GM12875 (cell line): Measurements from ENCODE around the gene CPE.

Source experiments
- H3K4me3 ChIP-seq: one replicate; pipeline ENCODE4 v1.5.1; 2011; ENCODE audit warnings: low read depth, low read length, control low read depth
- TF ChIP-seq, protein P1 (sequence below): IDR thresholded peaks from 2 replicates; pipeline ENCODE4 v1.5.1; 2011; ENCODE audit warnings: low read depth, mild to moderate bottlenecking, control low read depth, inconsistent platforms, low read length, moderate library complexity, borderline replicate concordance; ENCODE audit not compliant: insufficient read depth

CPE gene

DNA sequence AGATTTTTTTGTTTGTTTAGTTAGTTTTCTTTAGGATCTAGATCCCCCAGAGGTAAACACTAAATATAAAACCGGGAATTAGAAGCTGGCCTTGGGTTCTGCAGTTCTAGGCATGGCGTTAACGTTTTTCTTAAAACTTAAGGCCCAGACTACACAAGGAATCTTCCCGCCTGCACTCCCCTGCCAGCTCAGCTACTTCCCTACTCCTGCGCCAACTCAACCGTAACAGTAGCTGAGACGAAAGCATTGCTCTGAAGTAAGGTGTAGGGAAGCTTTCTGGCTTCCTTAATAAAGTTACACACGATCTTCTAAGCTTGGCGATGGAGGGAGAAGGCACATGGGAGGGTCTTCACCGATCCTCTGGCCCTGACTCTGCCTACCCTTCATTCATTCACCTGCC is 37.1 kb downstream of the CPE start:
- no peak overlapping the region for H3K4me3 ChIP-seq
- TF ChIP-seq, protein P1, sequence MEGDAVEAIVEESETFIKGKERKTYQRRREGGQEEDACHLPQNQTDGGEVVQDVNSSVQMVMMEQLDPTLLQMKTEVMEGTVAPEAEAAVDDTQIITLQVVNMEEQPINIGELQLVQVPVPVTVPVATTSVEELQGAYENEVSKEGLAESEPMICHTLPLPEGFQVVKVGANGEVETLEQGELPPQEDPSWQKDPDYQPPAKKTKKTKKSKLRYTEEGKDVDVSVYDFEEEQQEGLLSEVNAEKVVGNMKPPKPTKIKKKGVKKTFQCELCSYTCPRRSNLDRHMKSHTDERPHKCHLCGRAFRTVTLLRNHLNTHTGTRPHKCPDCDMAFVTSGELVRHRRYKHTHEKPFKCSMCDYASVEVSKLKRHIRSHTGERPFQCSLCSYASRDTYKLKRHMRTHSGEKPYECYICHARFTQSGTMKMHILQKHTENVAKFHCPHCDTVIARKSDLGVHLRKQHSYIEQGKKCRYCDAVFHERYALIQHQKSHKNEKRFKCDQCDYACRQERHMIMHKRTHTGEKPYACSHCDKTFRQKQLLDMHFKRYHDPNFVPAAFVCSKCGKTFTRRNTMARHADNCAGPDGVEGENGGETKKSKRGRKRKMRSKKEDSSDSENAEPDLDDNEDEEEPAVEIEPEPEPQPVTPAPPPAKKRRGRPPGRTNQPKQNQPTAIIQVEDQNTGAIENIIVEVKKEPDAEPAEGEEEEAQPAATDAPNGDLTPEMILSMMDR, result no peak

DNA sequence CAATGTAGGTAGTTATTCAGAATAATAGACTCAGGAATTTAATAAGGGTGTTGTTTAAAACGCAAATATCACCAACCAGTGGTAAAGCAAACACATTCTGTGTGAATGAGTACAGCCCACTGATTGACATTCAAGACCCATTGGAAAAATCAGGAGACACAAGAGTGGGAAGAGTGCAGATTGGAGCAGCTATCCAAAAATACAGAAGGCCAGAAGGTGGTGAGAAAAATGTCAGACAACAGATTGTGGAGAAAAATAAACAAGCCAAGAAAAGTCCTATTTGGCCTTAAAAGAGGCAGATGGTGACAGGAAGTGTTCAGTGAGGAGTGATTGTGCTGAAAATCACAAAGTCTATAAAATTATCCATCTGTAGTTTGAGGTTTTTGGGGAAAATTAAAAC is 39.3 kb downstream of the CPE start:
- TF ChIP-seq, protein P1, result no peak
- H3K4me3 ChIP-seq, result no peak overlapping the region

DNA sequence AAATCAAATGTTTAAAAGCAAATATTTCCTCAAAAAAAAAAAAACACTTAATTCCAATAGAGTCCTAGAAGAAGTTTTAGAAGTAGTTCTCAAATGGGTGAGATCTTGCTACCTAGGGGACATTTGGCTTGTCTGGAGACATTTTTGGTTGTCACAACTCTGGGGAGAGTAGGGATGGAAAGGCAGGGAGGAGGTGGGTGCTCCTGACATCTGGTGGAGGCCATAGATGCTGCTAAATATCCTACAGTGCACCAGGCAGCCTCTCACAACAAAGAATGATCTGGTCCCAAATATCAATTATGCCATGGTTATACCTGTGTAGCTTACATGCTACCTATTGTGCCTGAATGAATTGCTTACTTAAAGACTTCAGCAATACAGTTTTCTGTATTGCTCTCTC is 46.8 kb downstream of the CPE start:
- no peak overlapping the region for H3K4me3 ChIP-seq
- TF ChIP-seq, protein P1, result no peak

DNA sequence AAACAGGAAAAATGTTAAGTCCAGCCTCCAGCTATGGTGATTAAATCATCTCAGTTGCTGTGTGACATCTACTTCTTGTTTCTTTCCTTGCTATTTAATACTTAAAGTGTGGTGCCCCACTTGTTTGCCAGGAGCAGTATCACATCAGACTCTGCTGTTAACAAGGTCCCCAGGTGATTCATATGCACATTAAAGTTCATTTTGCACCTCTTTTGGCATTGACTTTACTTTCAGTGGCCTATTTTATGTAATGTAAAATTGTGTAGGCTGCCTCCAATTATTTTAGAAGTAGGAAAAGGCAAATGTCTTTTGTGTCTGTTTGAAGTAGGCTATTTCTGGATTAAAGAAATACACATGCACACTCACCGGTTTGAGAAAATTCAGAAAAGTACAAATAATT is 47.5 kb downstream of the CPE start:
- H3K4me3 ChIP-seq, result no peak overlapping the region
- TF ChIP-seq, protein P1, result no peak

DNA sequence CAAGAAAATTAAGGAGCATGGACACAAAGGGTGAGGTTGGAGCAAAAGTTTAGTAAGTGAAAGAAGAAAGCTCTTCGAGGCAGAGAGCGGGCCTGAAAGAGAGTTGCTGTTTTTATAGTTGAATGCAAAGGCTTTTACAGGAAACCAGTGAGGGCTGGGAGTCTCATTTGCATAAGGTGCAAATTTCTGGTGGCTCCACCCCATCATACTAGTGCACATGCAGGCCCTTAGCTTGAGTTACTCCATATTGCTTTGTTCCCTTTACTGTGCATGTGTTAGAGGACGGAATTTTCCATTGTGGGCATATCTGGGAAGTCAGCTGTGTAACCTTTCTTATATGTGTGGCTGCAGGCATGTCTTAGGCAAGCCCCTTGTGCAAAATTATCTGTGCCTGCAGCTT is 48.0 kb downstream of the CPE start:
- H3K4me3 ChIP-seq, result no peak overlapping the region
- TF ChIP-seq, protein P1, result no peak

DNA sequence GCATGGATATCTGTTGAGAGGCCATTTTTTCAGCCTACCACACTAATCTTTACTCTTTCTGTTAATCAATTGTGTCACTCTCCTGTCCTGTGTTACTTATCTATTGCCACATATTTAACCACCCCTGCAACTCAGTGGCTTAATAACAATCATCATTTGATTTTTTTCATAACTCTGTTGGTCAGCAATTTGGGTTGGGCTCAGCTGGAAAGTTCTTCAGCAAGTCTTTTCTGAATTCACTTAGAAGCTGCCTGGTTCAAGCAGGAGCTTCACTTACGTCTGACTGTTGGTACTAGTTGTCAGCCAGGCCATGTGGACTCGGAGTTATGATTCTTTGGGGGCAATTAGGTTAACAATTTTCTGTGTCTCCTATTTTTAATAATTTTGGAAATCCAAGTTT is 50.1 kb downstream of the CPE start:
- TF ChIP-seq, protein P1, result no peak

DNA sequence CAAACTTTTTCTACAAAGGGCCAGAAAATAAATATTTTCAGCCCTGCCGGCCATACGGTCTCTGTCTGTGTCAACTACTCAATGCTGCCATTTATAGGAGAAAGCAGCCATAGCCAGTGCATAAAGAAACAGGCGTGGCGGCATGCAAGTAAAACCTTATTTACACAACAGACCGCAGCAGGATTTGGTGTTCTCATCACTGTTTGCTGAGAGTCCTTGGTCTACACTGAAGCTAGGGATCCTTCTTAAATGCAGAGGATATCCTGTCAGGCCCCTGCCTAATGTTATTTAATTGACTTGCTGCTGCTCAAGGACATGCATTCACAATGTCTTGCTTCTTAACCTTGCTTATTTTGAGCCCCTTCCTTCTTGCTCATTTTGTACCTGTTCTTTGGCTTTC is 54.7 kb downstream of the CPE start:
- TF ChIP-seq, protein P1, result no peak
- H3K4me3 ChIP-seq, result no peak overlapping the region

More for the DNA sequence above, 50.1 kb downstream of the CPE start:
- H3K4me3 ChIP-seq, result no peak overlapping the region
